GM23248 (cell line): ENCODE measurements around the gene ZBTB7C.

Experiments used
- EZH2 ChIP-seq: fragments of 200-600 bp; sonication (generic); IDR thresholded peaks from 2 replicates; pipeline ENCODE4 v1.6.1; 2018; ENCODE audit warnings: antibody characterized with exemption, mild to moderate bottlenecking; ENCODE audit not compliant: insufficient read depth, poor library complexity, severe bottlenecking
- EZH2phosphoT487 ChIP-seq: fragments of 200-600 bp; sonication (generic); IDR thresholded peaks from 2 replicates; pipeline ENCODE4 v1.6.1; 2018; ENCODE audit warnings: antibody characterized with exemption, moderate library complexity, mild to moderate bottlenecking, low read depth; ENCODE audit not compliant: insufficient read depth

DNA sequence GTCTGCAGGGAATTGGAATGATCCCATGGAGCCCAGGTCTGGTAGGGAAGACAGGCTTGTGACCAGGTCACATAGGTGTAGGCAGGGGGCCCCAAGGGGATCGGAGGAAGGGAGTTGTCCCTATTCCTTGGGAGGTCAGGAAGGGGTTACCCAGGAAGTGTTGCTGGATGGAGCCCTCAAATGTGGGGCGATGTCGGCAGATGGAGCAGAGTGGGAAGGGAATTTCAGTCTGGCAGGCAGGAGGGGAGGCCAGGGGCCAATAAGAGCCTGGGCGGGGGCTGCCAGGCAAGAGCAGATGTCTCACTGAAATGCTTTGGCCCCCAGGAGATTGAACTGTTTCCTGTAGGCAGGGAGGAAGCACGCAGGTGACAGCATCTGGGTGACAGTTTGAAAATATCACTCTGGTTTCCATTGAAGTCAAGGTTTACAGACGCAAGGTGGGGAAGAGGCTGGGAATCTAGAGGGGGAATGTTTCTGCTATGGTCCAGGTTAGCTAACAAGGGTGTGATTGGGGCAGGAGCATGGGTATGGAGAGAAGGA lies 397.2 kb downstream of the ZBTB7C start:
- TF ChIP-seq EZH2 = no peak
- TF ChIP-seq EZH2phosphoT487 = no peak
